GM21723 (cell line): Measurements from ENCODE around the gene MYOZ1.
"Not testable (repeated sequence)": the region's sequence is repeated elsewhere in the genome, so short reads cannot be mapped to it uniquely, and the experiment has no call there.

Source experiments
- ATAC-seq: cut with Tn5 transposase; IDR thresholded peaks from one replicate; pipeline ENCODE4 v1.9.1; 2021; ENCODE audit warnings: mild to moderate bottlenecking, moderate library complexity; ENCODE audit not compliant: unreplicated experiment

MYOZ1 gene, protein sequence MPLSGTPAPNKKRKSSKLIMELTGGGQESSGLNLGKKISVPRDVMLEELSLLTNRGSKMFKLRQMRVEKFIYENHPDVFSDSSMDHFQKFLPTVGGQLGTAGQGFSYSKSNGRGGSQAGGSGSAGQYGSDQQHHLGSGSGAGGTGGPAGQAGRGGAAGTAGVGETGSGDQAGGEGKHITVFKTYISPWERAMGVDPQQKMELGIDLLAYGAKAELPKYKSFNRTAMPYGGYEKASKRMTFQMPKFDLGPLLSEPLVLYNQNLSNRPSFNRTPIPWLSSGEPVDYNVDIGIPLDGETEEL

GRCh38 chr10:73641328-73642060 lies at the start of gene MYOZ1:
Gene MYOZ1 (minus strand): TSS chr10:73641474. CDS start chr10:73640017, 1,457 bp downstream.
- ATAC-seq: no peak

DNA sequence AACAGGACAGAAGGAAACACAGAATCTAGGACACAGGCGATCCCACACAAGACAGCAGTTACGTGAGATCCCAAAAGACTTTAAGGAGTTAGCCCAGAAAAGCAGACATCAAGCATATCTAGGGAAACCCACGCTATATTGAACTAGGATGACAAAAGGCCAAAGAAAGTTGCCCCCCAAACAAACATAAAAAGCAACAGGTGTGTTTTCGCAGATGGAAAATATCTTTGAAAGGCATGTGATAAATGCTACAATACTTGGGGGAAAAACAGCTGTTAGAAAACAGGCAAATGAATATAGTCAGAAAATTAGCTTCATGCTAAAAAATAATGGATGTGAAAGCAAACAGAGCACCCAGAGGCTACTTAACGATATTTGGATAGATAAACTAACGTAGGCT lies 49.5 kb upstream of the MYOZ1 start:
- ATAC-seq: not testable (repeated sequence)

DNA sequence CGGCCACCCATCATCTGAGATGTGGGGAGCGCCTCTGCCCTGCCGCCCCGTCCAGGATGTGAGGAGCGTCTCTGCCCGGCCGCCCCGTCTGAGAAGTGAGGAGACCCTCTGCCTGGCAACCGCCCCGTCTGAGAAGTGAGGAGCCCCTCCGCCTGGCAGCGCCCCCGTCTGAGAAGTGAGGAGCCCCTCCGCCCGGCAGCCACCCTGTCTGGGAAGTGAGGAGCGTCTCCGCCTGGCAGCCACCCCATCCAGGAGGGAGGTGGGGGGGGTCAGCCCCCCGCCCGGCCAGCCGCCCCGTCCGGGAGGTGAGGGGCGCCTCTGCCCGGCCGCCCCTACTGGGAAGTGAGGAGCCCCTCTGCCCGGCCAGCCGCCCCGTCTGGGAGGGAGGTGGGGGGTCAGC lies 48.3 kb upstream of the MYOZ1 start:
- ATAC-seq: not testable (repeated sequence)

- not testable (repeated sequence) for ATAC-seq
Measured at GRCh38 chr10:73687641-73688040, 46.4 kb upstream of the MYOZ1 start.

DNA sequence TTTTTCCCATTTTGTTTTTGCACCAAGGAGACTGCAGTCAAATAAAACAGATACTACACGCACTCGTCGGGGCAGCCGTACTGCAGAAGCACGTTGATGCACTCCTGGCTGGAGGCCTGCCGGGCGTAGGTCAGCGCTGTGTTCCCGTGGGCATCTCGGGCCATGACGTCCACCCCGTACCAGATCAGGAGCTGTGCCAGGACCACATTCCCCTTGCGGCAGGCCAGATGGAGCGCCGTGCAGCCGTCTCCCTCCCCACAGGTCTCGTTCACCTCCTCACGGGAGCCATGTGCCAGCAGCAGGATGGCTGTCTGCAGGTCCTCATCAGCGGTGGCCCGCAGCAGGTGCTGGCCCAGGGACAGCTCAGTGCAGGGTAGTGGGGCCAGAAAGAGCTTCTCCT lies 33.3 kb upstream of the MYOZ1 start:
- ATAC-seq: not testable (repeated sequence)

DNA sequence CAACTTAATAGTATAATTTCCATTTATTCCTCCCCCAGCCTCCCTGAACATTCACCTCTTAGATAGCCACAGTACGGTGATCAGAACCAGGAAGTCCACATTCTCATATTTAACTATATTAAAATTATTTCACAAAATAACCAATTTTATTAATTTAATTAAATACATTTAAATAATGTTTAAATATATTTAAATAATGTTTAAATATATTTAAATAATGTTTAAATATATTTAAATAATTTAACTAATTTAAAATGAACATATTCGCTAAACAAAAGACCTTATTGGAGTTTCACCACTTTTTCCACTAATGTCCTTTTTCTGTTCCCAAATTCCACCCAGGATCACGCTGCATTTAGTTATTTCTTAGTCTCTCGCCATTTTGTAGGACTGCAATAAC lies 27.1 kb upstream of the MYOZ1 start:
- ATAC-seq: not testable (repeated sequence)

GRCh38 chr10:73666153-73666809 lies 25.0 kb upstream of the MYOZ1 start:
- not testable (repeated sequence) for ATAC-seq

DNA sequence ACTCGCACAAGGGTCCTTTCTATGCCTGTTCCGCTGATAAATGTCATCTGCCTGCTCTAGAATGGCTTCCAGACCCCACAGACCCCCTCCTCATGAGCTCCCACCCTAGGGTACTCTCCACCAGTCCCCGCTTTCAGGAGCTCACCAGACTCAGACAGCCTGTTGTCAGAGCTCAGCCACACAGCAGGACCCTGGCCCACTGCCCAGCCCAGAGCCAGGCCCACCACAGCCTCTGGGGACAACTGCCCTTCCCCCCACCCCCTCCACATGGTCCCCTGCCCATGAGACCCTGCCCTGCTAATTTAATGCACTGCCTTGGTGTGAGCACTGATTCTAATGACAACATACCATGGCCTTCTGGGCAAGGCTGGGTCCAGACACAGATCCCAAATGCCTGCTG lies 24.3 kb upstream of the MYOZ1 start:
- not testable (repeated sequence) for ATAC-seq

DNA sequence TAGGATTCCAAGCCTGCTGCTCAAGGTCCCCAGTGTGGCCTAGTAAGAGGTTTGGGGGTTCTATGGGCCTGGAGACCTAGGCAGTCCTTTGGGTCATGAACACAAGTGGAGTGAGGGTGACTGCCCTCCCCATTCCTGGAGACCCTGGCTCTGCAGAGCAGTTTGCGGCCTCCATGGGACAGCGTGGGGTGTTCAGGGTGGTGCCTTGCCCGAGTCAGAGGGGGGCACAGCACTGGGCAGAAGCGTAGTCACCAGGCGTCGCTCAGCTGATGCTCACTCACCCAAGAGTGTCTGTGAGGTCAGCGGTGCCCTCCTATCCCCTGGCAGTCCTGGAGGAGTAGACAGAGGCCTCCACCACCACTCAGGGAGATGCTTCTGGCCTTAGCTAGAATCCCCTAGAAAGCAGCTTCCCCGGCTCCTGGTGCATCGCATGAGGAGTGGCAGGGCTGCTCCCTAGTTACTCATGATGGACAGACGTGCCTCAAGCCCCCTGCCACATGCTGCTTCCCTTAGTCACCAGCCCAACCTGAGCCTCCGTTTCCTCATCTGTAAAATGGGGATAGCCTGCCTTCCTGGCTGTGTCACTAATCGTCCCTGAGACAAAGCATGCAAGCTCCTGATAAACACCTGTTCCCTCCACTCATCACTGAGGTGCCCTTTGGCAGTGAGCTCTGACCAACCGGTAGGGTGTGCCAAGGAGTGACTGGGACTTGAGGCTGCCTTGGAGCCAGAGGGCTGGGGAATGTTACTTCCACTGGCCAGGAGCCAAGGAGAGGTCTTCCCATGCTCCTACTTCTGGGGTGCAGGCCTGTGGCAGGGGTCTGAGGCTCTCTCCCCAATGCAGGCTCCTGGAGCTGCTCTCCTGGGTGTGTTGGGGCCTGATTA lies 23.1 kb upstream of the MYOZ1 start:
- not testable (repeated sequence) for ATAC-seq

DNA sequence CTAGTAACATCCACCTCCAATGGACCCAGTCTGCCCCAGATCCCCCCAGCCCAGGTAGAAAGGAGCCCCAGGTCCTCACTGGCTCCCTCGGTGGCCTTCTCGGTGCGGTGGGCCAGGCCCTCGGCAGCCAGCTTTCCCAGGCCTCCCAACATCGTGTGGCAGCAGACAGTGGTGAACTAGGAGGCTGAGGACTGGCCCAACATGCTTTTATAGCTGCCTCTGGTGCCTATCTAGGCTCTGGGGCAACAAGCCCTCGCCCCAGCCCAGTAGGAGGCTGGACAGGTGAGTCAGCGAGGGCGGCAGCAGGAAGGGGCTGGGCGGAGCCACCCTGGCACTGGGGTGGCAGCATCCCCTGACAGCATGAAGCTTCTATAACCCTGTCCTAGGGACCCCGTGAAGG lies 22.3 kb upstream of the MYOZ1 start:
- not testable (repeated sequence) for ATAC-seq

DNA sequence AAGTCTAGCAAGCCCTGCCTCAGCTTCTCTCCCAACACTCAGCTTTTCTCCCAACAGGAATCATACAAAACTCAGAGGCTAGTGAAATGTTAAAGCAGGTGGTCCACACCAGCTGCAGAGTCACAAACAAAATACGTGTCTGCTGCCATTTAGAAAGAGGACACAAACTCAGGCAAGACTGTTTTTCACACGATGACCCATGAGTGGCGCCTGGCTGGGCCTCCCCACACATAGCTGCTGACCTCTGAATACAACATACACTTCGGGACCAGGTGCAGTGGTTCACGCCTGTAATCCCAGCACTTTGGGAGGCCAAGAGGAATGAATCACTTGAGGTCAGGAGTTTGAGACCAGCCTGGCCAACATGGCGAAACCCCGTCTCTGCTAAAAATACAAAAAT lies 21.4 kb upstream of the MYOZ1 start:
- not testable (repeated sequence) for ATAC-seq

- no peak for ATAC-seq
Measured at GRCh38 chr10:73655990-73656298, 14.7 kb upstream of the MYOZ1 start, which contains the start of gene SYNPO2L. Gene SYNPO2L (minus strand): TSS chr10:73656029. CDS start chr10:73655922, 107 bp downstream.

DNA sequence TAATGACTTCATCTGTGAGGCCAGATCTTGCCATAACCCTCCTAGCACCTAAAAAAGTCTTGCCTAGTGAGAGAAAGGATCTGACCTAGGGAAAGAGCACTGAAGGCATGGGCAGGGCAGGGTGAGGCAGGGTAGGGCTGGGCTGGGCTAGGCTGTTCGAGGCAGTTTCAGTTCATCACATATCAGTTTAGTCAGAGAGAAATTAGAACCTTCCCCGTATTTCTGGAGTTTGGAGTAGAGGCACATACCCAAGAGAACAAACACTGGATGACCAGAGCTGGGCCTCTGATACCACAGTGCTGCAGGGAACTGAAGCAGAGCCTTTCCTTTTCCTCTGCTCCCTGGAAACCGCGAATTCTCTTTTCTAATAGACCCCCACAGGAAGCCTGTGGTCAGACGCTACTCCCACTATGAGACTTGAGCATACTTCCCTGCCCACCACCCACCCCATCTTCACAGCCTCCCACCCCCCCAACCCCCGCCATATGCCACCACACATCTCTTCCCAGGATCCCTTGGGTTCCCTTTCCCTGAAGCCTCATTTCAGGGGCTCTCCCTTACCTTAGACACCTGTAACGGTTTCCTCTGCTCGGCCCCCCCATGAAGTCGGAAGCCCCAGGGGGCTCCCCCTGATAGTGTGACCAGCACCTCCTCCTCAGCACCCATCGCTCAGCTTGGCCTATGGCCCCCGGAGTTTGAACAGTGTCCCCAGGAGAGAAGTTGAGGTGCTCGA lies 14.1 kb upstream of the MYOZ1 start:
- ATAC-seq: no peak

- no peak for ATAC-seq
Measured at GRCh38 chr10:73653701-73654100, 12.4 kb upstream of the MYOZ1 start.

- ATAC-seq: no peak
Measured at GRCh38 chr10:73653195-73653594, 11.9 kb upstream of the MYOZ1 start.

GRCh38 chr10:73650537-73651331 lies 9.5 kb upstream of the MYOZ1 start:
- ATAC-seq: no peak

DNA sequence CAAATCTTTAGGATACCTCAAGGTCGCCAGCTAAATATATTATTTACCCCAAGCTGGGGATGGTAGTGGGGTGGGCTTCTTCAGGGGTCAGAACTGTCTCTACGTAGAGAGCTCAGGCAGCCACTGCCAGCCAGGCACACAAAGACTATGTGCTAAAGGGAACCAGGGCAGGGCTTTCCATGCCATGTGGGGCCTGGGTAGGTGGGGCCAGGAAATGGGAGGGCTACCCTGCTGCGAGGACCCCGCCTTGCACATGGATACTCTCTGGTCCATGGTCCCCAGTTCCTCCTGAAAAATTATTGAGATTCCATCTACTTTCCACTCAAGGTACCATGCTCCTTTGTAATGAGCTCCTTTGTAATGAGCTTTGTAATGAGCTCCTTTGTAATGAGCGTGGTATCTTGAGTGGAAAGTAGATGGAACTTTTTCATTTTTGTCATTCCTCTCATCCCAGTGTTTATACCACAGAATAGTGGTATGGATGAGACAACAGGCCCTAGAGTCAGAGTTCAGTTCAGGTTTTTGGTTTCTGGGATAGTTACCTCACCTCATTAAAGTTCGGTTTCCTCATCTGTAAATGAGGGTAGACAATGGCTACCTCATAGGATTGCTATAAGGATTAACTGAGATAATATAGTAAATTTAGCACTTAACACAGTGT lies 8.7 kb upstream of the MYOZ1 start:
- no peak for ATAC-seq

- no peak for ATAC-seq
Measured at GRCh38 chr10:73648975-73649829, 7.9 kb upstream of the MYOZ1 start.
